ENCODE measurements around the gene RAB31. TPM values are rescaled to one million over a fixed set of nuclear protein-coding genes. Genes with fewer than 3 reads are reported as not detected.
"Not testable (repeated sequence)": the region's sequence is repeated elsewhere in the genome, so short reads cannot be mapped to it uniquely, and the experiment has no call there.

Gene RAB31
- total RNA-seq, 1 experiment from 2014 or later = 72.2 TPM

DNA sequence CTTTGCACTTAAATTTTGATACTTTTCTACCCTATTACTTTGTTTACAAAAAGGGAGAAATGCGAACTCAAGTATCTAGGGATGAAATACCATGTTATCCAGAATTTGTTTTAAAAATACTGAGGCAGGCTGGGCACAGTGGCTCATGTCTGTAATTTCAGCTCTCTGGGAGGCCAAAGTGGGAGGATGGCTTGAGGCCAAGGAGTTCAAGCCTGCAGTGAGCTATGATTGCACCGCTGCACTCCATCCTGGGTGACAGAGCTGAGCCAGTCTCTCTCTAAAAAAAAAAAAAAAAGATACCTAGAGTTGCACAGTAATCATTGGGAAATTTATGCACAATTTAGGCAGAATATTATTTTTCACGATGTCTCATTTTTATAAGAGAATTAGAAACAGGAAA is 193.3 kb downstream of the RAB31 start:
- Histone ChIP-seq H3K36me3 (no peaks in the 10 kb centered on the region), H3K27ac (no peak overlapping the region), H3K4me1 (replicated peaks) (0 out of 2 replicates have a peak, but pooled peaks cover 4% of the 10 kb centered on the region), H3K27me3 (replicated peaks) (no peaks in the 10 kb centered on the region), H3K4me3 (no peak overlapping the region), H3K9me3 (replicated peaks) (no peaks in the 10 kb centered on the region)
- no peak for DNase-seq (ENCODE audit: low read depth in 1 of 2, low spot score in 2 of 2)

DNA sequence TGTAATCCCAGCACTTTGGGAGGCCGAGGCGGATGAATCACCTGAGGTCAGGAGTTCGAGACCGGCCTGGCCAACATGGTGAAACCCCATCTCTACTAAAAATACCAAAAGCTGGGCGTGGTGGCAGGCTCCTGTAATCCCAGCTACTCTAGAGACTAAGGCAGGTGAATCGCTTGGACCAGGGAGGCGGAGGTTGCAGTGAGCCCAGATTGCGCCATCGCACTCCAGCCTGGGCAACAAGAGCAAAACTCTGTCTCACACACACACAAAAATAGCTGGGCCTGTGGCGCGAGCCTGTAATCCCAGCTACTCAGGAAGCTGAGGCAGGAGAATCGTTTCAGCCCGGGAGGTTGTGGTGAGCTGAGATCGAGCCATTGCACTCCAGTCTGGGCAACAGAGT is 194.2 kb downstream of the RAB31 start:
- DNase-seq (ENCODE audit: low read depth in 1 of 2, low spot score in 2 of 2); H3K27me3 ChIP-seq (replicated peaks); H3K4me1 ChIP-seq (replicated peaks); H3K9me3 ChIP-seq (replicated peaks); H3K36me3 ChIP-seq; H3K4me3 ChIP-seq; H3K27ac ChIP-seq: not testable (repeated sequence)

DNA sequence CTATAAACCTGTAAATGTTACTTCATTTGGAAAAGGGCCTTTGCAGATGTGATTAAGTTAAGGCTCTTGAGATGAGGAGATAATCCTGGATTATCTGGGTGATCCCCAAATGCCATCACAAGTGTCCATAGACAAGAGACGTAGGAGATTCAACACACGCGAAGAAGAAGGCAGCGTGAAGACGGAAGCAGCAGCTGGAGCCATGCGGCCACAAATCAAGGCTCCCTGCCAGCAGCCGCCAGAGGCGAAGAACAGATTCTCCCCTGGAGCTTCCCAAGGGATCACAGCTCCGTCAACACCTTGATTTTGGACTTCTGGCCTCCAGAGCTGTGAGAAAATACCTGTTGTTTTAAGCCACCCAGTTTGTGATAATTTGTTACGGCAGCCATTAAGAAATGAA is 194.7 kb downstream of the RAB31 start:
- no peak overlapping the region for H3K27ac ChIP-seq
- DNase-seq (ENCODE audit: low read depth in 1 of 2, low spot score in 2 of 2) = no peak
- no peaks in the 10 kb centered on the region for H3K27me3 ChIP-seq (replicated peaks)
- H3K4me3 ChIP-seq = no peak overlapping the region
- no peaks in the 10 kb centered on the region for H3K9me3 ChIP-seq (replicated peaks)
- no peaks in the 10 kb centered on the region for H3K36me3 ChIP-seq
- 0 out of 2 replicates have a peak, but pooled peaks cover 4% of the 10 kb centered on the region for H3K4me1 ChIP-seq (replicated peaks)

DNA sequence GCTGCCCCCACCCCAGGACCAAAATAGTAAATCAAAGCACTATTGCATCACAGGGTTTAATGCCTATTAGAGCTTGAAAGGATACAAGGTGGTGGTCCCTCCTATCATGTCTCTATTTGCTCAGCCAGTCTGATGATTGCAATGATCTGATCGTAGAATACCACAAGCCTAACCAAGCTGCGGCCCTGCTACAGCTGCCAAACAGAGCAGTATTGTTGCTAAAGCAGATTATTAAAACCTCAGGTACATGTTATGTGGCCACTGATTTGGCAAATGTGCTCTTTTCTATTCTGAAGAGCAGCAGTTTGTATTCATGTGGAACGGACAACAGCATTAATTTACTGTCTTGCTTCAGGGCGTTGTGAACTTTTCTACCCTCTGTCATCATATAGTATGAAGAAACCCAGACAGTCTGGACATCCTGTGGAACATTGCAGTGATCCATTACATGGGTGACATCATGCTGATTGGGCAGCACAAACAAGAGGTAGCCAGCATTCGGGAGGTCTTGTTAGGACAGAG is 197.4 kb downstream of the RAB31 start:
- H3K27me3 ChIP-seq (replicated peaks) = no peaks in the 10 kb centered on the region
- H3K4me3 ChIP-seq = no peak overlapping the region
- no peaks in the 10 kb centered on the region for H3K4me1 ChIP-seq (replicated peaks)
- H3K27ac ChIP-seq = no peak overlapping the region
- no peak for DNase-seq (ENCODE audit: low read depth in 1 of 2, low spot score in 2 of 2)
- H3K9me3 ChIP-seq (replicated peaks) = no peaks in the 10 kb centered on the region
- no peaks in the 10 kb centered on the region for H3K36me3 ChIP-seq

DNA sequence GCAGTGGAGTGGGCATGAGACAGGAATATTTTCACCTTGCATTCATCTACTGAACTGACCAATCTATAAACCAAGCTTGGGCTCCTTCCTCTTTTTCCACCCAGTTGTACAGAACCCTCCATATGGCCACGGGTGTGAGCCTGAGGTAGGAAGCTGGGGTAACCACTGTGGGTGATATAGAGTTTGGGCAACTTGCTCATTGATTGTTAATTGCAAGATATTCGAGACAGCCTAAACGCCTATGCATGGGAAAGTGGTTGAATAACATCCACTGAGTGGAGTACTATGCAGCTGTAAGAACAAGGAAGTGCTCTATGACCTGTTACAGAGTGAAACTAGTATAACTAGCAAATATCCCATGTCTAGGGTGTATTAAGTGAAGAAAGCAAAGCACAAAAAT is 198.4 kb downstream of the RAB31 start:
- no peaks in the 10 kb centered on the region for H3K4me1 ChIP-seq (replicated peaks)
- no peaks in the 10 kb centered on the region for H3K27me3 ChIP-seq (replicated peaks)
- no peaks in the 10 kb centered on the region for H3K9me3 ChIP-seq (replicated peaks)
- H3K36me3 ChIP-seq = no peaks in the 10 kb centered on the region
- H3K4me3 ChIP-seq = no peak overlapping the region
- DNase-seq (ENCODE audit: low read depth in 1 of 2, low spot score in 2 of 2) = no peak
- H3K27ac ChIP-seq = no peak overlapping the region

DNA sequence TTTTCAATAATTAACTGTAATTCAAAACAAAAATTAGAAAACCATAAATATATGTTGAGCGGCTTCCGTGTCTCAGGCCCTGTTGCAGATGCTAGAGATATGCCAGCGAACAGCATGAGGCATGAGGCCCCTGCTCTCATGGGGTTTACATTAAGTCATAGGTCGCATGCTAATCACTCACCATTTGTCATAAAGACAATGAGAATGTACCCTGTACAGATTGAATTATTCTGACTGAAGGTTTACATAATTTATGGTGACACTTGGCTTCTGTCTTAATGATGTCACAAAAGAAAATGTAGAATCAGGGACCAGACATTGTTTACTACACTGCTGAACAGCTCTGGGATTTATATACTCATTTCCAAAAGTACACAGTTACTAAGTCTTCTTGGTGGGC is 199.8 kb downstream of the RAB31 start:
- Histone ChIP-seq H3K27me3 (replicated peaks) (no peaks in the 10 kb centered on the region), H3K4me1 (replicated peaks) (peaks cover 3% of the 10 kb centered on the region), H3K9me3 (replicated peaks) (no peaks in the 10 kb centered on the region; the same call in 1 of the 2 replicates), H3K36me3 (no peaks in the 10 kb centered on the region), H3K4me3 (no peak overlapping the region), H3K27ac (no peak overlapping the region)
- no peak for DNase-seq (ENCODE audit: low read depth in 1 of 2, low spot score in 2 of 2)

DNA sequence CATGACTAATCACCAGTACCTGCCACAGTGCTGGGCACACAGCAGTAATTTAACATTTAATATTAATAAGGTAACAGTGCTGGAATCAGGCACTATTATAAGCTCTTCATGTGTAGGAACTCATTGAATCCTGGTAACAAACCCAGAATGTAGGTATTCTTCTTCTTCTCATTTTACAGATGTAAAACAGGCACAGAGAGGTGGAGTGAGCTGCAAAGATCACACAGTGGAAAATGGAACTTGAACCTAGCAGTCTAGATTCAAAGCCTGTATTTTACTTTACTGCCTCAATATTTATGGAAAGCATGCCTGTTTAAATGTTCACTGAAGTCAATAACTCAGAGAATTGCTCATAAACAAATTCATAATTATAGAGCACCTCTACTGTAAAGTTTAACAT is 202.0 kb downstream of the RAB31 start:
- H3K36me3 ChIP-seq = peaks cover 10% of the 10 kb centered on the region
- peaks cover 6% of the 10 kb centered on the region for H3K4me1 ChIP-seq (replicated peaks)
- no peak overlapping the region for H3K4me3 ChIP-seq
- H3K27me3 ChIP-seq (replicated peaks) = no peaks in the 10 kb centered on the region
- H3K9me3 ChIP-seq (replicated peaks) = no peaks in the 10 kb centered on the region; the same call in 1 of the 2 replicates
- no peak overlapping the region for H3K27ac ChIP-seq
- no peak for DNase-seq (ENCODE audit: low read depth in 1 of 2, low spot score in 2 of 2)

DNA sequence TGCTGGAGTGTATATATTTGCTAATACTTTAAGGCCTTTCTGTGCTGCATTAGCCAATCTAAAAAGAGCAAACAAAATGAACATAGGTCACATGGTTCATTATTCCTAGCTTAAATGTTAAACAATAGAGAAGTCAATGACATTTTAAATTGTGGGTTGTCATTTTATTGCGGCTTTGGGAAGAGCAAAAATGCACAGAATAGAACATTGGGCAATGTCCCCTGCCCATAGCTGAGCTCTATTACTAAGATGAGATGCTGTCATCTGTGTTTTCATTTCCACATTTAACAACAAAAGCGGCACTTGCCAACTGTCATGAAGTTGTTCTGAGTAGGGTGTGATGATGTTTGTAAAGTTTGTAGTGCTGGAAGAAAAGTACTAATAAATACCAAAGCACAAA is 202.6 kb downstream of the RAB31 start:
- DNase-seq (ENCODE audit: low read depth in 1 of 2, low spot score in 2 of 2) = no peak
- no peaks in the 10 kb centered on the region for H3K27me3 ChIP-seq (replicated peaks)
- no peaks in the 10 kb centered on the region; the same call in 1 of the 2 replicates for H3K9me3 ChIP-seq (replicated peaks)
- peaks cover 10% of the 10 kb centered on the region for H3K36me3 ChIP-seq
- H3K4me3 ChIP-seq = no peak overlapping the region
- H3K27ac ChIP-seq = no peak overlapping the region
- peaks cover 6% of the 10 kb centered on the region for H3K4me1 ChIP-seq (replicated peaks)

DNA sequence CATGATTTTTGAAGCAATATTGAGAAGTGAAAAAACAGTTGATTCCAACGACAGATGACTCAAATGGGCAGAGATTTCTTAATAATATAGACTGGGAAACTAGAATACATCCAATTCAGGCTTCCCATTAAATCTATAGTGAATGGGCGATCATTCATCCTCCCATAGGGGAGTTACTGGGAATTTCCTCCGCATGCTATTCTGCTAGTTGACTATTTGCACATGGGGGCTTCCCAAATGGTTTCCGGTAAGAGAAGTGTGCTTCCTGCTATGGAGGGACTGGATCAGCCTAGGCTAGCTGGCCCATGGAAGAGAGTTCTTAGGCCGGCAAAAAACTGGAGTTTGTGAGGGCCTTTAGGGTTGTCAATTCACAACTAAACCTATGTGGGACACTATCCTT is 203.1 kb downstream of the RAB31 start:
- no peak overlapping the region for H3K27ac ChIP-seq
- peaks cover 12% of the 10 kb centered on the region for H3K4me1 ChIP-seq (replicated peaks)

More for the DNA sequence above, 203.1 kb downstream of the RAB31 start:
- no peak for DNase-seq (ENCODE audit: low read depth in 1 of 2, low spot score in 2 of 2)
- Histone ChIP-seq H3K4me3 (no peak overlapping the region), H3K36me3 (peaks cover 10% of the 10 kb centered on the region), H3K9me3 (replicated peaks) (no peaks in the 10 kb centered on the region; the same call in 1 of the 2 replicates), H3K27me3 (replicated peaks) (no peaks in the 10 kb centered on the region)

Other genes with a start within 250 kb of the RAB31 start
- 85.3 and 104 TPM in 2 replicates for gene RALBP1, start 232.8 kb upstream of the RAB31 start, total RNA-seq (2014; rRNA removed; shearing (Covaris generic))
- 118 and 130 TPM in 2 replicates for gene PPP4R1, start 93.7 kb upstream of the RAB31 start, total RNA-seq (2014; rRNA removed; shearing (Covaris generic))
- gene TXNDC2, start 177.7 kb downstream of the RAB31 start, total RNA-seq (2014; rRNA removed; shearing (Covaris generic)) = 0.05 TPM in 1 of 2 replicates, not detected in the other
- 394 and 444 TPM in 2 replicates for gene VAPA, start 205.7 kb downstream of the RAB31 start, total RNA-seq (2014; rRNA removed; shearing (Covaris generic))